ENCODE data around the gene SANBR.
"Not testable (repeated sequence)": the region's sequence is repeated elsewhere in the genome, so short reads cannot be mapped to it uniquely, and the experiment has no call there.

Gene SANBR

DNA sequence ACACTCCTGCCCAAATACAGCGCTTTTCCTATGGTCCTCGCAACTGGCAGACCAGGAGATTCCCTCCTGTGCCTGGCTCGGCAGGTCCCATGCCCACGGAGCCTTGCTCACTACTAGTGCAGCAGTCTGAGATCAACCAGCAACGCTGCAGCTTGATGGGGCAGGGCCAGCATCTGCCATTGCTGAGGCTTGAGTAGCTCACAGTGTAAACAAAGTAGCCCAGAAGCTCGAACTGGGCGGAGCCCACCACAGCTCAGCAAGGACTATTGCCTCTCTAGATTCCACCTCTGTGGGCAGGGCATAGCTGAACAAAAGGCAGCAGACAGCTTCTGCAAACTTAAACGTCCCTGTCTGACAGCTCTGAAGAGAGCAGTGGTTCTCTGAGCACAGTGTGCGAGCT lies 31.1 kb upstream of the SANBR start:
- not testable (repeated sequence) for H3K4me1 ChIP-seq (ENCODE audit: insufficient read depth, low read length); H3K4me3 ChIP-seq (ENCODE audit: low read depth in 1 of 2, low read length in 2 of 2); H3K9me3 ChIP-seq (ENCODE audit: low read length); H3K9ac ChIP-seq (ENCODE audit: low read length); H3K27me3 ChIP-seq (ENCODE audit: control insufficient read depth in 1 of 2, insufficient read depth in 2 of 2, low read length in 2 of 2); H3K27ac ChIP-seq (ENCODE audit: low read depth, low read length)
- peaks cover 20% of the 10 kb centered on the region for H3K36me3 ChIP-seq (ENCODE audit: insufficient read depth, low read length)

DNA sequence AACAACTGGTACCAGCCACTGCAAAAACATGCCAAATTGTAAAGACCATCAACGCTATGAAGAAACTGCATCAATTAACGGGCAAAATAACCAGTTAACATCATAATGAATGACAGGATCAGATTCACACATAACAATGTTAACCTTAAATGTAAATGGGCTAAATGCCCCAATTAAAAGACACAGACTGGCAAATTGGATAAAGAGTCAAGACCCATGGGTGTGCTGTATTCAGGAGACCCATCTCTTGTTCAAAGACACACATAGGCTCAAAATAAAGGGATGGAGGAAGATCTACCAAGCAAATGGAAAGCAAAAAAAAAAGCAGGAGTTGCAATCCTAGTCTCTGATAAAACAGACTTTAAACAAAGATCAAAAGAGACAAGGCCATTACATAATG lies 29.0 kb upstream of the SANBR start:
- H3K9me3 ChIP-seq (ENCODE audit: low read length); H3K27me3 ChIP-seq (ENCODE audit: control insufficient read depth in 1 of 2, insufficient read depth in 2 of 2, low read length in 2 of 2); H3K27ac ChIP-seq (ENCODE audit: low read depth, low read length); H3K4me1 ChIP-seq (ENCODE audit: insufficient read depth, low read length); H3K4me3 ChIP-seq (ENCODE audit: low read depth in 1 of 2, low read length in 2 of 2); H3K9ac ChIP-seq (ENCODE audit: low read length): not testable (repeated sequence)
- peaks cover 15% of the 10 kb centered on the region for H3K36me3 ChIP-seq (ENCODE audit: insufficient read depth, low read length)

DNA sequence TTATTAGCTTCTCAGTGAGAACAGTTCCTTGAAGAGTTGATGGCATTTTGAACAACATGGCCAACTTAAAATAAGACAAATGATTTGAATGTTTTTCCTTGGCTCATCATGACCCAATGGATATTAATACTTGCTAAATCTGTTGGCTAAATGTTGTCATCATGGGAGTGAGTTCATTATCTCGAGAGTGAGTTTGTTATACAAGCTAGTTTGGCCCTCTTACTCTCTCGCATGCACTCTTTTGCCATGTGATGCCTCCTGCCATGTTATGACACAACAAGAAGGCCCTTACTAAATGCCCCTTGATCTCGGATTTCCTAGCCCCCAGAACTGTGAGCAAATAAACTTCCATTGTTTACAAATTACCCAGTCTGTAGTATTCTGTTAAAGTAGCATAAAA lies 22.9 kb upstream of the SANBR start:
- no peaks in the 10 kb centered on the region for H3K9me3 ChIP-seq (ENCODE audit: low read length)
- no peak overlapping the region for H3K9ac ChIP-seq (ENCODE audit: low read length)
- no peak overlapping the region for H3K27ac ChIP-seq (ENCODE audit: low read depth, low read length)
- no peaks in the 10 kb centered on the region for H3K27me3 ChIP-seq (ENCODE audit: control insufficient read depth in 1 of 2, insufficient read depth in 2 of 2, low read length in 2 of 2)
- peaks cover 6% of the 10 kb centered on the region for H3K36me3 ChIP-seq (ENCODE audit: insufficient read depth, low read length)
- H3K4me3 ChIP-seq (ENCODE audit: low read depth in 1 of 2, low read length in 2 of 2): no peak overlapping the region
- peaks cover 4% of the 10 kb centered on the region for H3K4me1 ChIP-seq (ENCODE audit: insufficient read depth, low read length)

DNA sequence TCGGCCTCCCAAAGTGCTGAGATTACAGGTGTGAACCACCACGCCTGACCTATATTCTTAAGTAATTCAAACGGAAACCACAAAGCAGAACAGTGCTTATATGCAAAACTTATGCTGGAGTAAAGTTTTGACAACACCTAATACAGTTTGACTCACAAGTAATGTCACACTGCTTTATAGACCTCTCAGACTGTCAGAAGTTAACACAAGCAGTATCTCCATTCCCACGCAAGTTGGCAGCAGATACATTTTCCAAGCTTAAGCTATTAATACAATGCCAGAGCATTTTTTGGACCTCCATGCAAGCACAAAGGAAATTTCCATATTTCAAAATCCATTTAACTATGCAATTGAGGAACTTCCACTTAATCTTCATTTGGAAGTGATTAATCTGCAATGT lies 21.0 kb upstream of the SANBR start:
- peaks cover 15% of the 10 kb centered on the region for H3K36me3 ChIP-seq (ENCODE audit: insufficient read depth, low read length)
- peaks cover 4% of the 10 kb centered on the region for H3K4me1 ChIP-seq (ENCODE audit: insufficient read depth, low read length)
- no peaks in the 10 kb centered on the region for H3K9me3 ChIP-seq (ENCODE audit: low read length)
- H3K27ac ChIP-seq (ENCODE audit: low read depth, low read length): no peak overlapping the region
- H3K4me3 ChIP-seq (ENCODE audit: low read depth in 1 of 2, low read length in 2 of 2): no peak overlapping the region
- H3K27me3 ChIP-seq (ENCODE audit: control insufficient read depth in 1 of 2, insufficient read depth in 2 of 2, low read length in 2 of 2): no peaks in the 10 kb centered on the region
- no peak overlapping the region for H3K9ac ChIP-seq (ENCODE audit: low read length)

DNA sequence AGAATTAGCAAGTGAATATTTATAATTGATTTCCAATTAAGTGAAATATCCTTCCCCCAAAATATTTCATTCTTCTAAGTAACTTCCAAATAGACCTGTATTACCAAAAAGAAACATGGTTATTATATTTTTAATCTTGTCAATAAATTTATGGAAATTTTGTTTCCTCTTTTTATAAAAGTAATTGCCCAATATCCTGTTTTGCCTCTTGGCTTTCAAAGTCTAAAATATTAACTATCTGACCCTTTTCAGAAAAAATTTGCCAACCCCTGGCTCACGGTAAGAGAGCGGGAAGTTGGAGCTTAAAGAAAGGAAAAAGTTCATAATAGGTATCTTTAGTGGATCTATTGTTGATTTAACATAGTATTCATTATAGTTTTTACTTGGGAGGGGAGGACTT lies 20.4 kb upstream of the SANBR start:
- Histone ChIP-seq H3K4me3 (ENCODE audit: low read depth in 1 of 2, low read length in 2 of 2) (no peak overlapping the region), H3K9ac (ENCODE audit: low read length) (no peak overlapping the region), H3K27ac (ENCODE audit: low read depth, low read length) (no peak overlapping the region), H3K27me3 (ENCODE audit: control insufficient read depth in 1 of 2, insufficient read depth in 2 of 2, low read length in 2 of 2) (no peaks in the 10 kb centered on the region), H3K36me3 (ENCODE audit: insufficient read depth, low read length) (peaks cover 15% of the 10 kb centered on the region), H3K9me3 (ENCODE audit: low read length) (no peaks in the 10 kb centered on the region), H3K4me1 (ENCODE audit: insufficient read depth, low read length) (peaks cover 4% of the 10 kb centered on the region)

DNA sequence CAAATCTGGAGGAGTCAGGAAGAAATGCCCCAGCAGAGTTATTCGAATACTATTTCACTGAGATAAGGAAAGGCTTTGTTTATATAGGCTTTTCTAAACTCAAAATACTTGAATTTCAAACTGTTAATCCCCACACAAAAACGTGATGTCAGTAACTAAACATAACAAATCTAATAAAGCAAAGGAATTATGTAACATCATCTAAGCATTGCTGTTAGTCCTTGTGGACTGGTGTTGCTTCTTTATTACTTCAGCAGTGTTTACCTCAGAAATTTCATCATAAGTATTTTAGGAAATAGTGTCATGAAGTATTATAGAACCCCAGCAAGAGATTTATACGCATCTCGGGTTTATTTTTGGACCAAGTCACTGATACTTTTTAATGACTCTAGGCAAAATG lies 19.7 kb upstream of the SANBR start:
- Histone ChIP-seq H3K4me3 (ENCODE audit: low read depth in 1 of 2, low read length in 2 of 2) (no peak overlapping the region), H3K36me3 (ENCODE audit: insufficient read depth, low read length) (peaks cover 15% of the 10 kb centered on the region), H3K27me3 (ENCODE audit: control insufficient read depth in 1 of 2, insufficient read depth in 2 of 2, low read length in 2 of 2) (no peaks in the 10 kb centered on the region), H3K9ac (ENCODE audit: low read length) (no peak overlapping the region), H3K9me3 (ENCODE audit: low read length) (no peaks in the 10 kb centered on the region), H3K4me1 (ENCODE audit: insufficient read depth, low read length) (peaks cover 4% of the 10 kb centered on the region), H3K27ac (ENCODE audit: low read depth, low read length) (no peak overlapping the region)

DNA sequence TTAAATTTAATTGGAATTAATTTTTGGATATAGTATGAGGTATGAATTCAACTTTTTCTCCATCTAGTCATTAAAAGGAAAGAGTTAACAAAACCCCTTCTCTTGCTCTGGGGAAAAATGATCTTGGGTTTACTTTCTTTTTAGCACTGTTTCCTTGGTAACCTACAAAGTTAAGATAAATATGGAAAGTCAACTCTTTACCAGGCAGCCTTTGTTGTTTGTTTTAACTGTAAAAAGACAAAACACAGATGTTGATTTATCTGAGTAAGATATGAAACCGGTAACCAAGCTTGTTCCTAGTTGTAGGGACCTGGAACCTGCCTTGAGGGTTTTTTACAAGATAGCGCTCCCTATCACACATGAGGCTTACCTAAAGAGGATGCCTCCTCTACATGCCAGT lies 10.1 kb upstream of the SANBR start:
- Histone ChIP-seq H3K9ac (ENCODE audit: low read length) (no peak overlapping the region), H3K27me3 (ENCODE audit: control insufficient read depth in 1 of 2, insufficient read depth in 2 of 2, low read length in 2 of 2) (no peaks in the 10 kb centered on the region), H3K36me3 (ENCODE audit: insufficient read depth, low read length) (no peaks in the 10 kb centered on the region)

DNA sequence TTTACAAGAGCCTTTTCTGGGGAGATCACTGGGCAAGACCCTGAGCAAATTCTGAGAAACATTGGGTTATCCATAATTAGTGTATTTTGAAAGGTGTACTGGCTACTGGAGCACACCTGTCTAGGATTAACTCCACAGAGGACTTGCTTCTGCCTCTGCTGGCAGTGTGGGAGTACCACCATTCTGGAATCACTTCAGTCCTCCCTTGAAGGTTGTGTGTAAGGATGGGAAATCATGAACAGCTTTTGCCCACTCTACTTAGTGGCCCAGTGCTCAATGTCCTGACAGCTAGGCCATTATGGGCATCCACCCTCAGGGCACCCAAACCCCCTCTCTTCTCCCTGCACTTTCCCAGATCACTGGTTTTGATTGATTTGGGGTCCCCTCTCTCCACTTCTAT lies 8.1 kb upstream of the SANBR start:
- no peak overlapping the region for H3K4me3 ChIP-seq (ENCODE audit: low read depth in 1 of 2, low read length in 2 of 2)
- H3K27me3 ChIP-seq (ENCODE audit: control insufficient read depth in 1 of 2, insufficient read depth in 2 of 2, low read length in 2 of 2): no peaks in the 10 kb centered on the region
- H3K4me1 ChIP-seq (ENCODE audit: insufficient read depth, low read length): no peaks in the 10 kb centered on the region
- no peaks in the 10 kb centered on the region for H3K9me3 ChIP-seq (ENCODE audit: low read length)
- H3K27ac ChIP-seq (ENCODE audit: low read depth, low read length): no peak overlapping the region
- no peaks in the 10 kb centered on the region for H3K36me3 ChIP-seq (ENCODE audit: insufficient read depth, low read length)
- no peak overlapping the region for H3K9ac ChIP-seq (ENCODE audit: low read length)

More for the DNA sequence above, 10.1 kb upstream of the SANBR start:
- Histone ChIP-seq H3K9me3 (ENCODE audit: low read length) (no peaks in the 10 kb centered on the region), H3K4me3 (ENCODE audit: low read depth in 1 of 2, low read length in 2 of 2) (no peak overlapping the region), H3K27ac (ENCODE audit: low read depth, low read length) (no peak overlapping the region), H3K4me1 (ENCODE audit: insufficient read depth, low read length) (no peaks in the 10 kb centered on the region)

DNA sequence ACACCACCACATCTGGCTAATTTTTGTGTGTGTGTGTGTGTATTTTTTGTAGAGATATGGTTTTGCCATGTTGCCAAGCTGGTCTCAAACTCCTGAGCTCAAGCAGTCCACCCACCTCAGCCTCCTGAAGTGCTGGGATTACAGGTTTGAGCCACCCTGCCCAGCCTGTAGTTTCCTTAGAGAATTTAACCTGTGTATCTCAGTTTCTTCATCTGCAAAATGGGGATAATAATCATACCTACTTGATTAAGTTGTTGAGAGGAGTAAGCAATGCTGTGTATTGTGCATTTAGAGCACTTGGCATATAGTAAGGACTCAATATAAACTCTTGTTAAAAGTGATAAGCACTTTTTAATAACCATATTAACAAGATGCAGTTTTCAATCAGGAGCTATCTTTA lies 6.3 kb upstream of the SANBR start:
- no peaks in the 10 kb centered on the region for H3K4me1 ChIP-seq (ENCODE audit: insufficient read depth, low read length)
- H3K27me3 ChIP-seq (ENCODE audit: control insufficient read depth in 1 of 2, insufficient read depth in 2 of 2, low read length in 2 of 2): no peaks in the 10 kb centered on the region
- H3K36me3 ChIP-seq (ENCODE audit: insufficient read depth, low read length): no peaks in the 10 kb centered on the region

DNA sequence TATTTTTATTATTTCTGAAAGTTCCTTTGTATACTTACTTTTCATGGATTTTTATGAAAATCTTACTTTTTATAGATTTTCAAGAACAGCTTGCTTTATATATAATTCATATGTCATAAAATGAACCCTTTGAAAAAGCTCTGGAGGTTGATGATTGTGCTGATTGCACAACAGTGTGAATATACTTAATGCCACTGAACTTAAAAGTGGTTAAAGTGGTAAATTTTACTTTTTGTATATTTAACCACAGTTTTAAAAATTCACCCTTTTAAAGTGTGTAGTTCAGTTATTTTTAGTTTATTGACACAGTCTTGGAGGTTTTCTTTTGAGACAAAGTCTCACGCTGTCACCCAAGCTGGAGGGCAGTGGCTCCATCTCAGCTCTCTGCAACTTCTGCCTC lies 8.4 kb downstream of the SANBR start:
- H3K4me1 ChIP-seq (ENCODE audit: insufficient read depth, low read length): no peaks in the 10 kb centered on the region
- no peaks in the 10 kb centered on the region for H3K27me3 ChIP-seq (ENCODE audit: control insufficient read depth in 1 of 2, insufficient read depth in 2 of 2, low read length in 2 of 2)
- H3K36me3 ChIP-seq (ENCODE audit: insufficient read depth, low read length): peaks cover 17% of the 10 kb centered on the region
- H3K27ac ChIP-seq (ENCODE audit: low read depth, low read length): no peak overlapping the region
- H3K9me3 ChIP-seq (ENCODE audit: low read length): no peaks in the 10 kb centered on the region
- H3K9ac ChIP-seq (ENCODE audit: low read length): no peak overlapping the region
- H3K4me3 ChIP-seq (ENCODE audit: low read depth in 1 of 2, low read length in 2 of 2): no peak overlapping the region

More for the DNA sequence above, 6.3 kb upstream of the SANBR start:
- H3K4me3 ChIP-seq (ENCODE audit: low read depth in 1 of 2, low read length in 2 of 2): no peak overlapping the region
- H3K9me3 ChIP-seq (ENCODE audit: low read length): no peaks in the 10 kb centered on the region
- H3K27ac ChIP-seq (ENCODE audit: low read depth, low read length): no peak overlapping the region
- H3K9ac ChIP-seq (ENCODE audit: low read length): no peak overlapping the region

DNA sequence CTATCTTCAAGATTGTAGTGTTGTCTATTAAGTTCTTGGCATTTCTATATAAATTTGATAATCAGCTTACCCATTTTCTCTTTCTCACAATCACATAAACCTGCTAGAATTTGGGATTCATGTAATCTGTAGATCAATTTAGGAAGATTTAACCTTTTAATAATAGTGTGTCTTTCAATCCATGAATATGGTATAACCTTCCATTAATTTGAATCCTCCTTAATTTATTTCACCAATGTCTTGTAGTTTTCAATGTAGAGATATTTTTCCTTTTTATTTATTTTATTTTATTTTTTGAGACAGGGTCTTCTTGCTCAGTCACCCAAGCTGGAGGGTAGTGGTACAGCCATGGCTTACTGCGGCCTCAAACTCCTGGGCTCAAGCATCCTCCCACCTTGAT lies 20.2 kb downstream of the SANBR start:
- Histone ChIP-seq H3K9ac (ENCODE audit: low read length) (no peak overlapping the region), H3K36me3 (ENCODE audit: insufficient read depth, low read length) (no peaks in the 10 kb centered on the region)

DNA sequence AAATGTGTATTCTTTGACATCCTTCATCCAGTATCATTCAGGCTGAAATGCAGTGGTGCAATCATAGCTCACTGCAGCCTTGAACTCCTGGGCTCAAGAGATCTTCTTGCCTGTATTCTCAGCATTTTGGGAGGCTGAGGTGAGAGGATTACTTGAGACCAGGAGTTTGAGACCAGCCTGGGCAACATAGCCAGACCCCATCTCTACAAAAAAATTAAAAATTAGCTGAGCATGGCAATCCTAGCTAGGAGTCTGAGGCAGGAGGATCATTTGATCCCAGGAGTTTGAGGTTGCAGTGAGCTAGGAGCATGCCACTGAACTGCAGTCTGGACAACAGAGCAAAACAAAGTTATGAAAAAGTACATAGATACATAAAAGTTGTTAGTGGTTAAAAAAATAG lies 24.1 kb downstream of the SANBR start:
- H3K9me3 ChIP-seq (ENCODE audit: low read length): no peaks in the 10 kb centered on the region
- no peak overlapping the region for H3K9ac ChIP-seq (ENCODE audit: low read length)
- no peaks in the 10 kb centered on the region for H3K36me3 ChIP-seq (ENCODE audit: insufficient read depth, low read length)
- no peaks in the 10 kb centered on the region for H3K27me3 ChIP-seq (ENCODE audit: control insufficient read depth in 1 of 2, insufficient read depth in 2 of 2, low read length in 2 of 2)
- H3K4me1 ChIP-seq (ENCODE audit: insufficient read depth, low read length): no peaks in the 10 kb centered on the region
- H3K4me3 ChIP-seq (ENCODE audit: low read depth in 1 of 2, low read length in 2 of 2): no peak overlapping the region
- H3K27ac ChIP-seq (ENCODE audit: low read depth, low read length): no peak overlapping the region

More for the DNA sequence above, 20.2 kb downstream of the SANBR start:
- Histone ChIP-seq H3K4me3 (ENCODE audit: low read depth in 1 of 2, low read length in 2 of 2) (no peak overlapping the region), H3K27me3 (ENCODE audit: control insufficient read depth in 1 of 2, insufficient read depth in 2 of 2, low read length in 2 of 2) (no peaks in the 10 kb centered on the region), H3K4me1 (ENCODE audit: insufficient read depth, low read length) (no peaks in the 10 kb centered on the region), H3K27ac (ENCODE audit: low read depth, low read length) (no peak overlapping the region), H3K9me3 (ENCODE audit: low read length) (no peaks in the 10 kb centered on the region)
